ENCODE results near the gene CLDN12. TPM values are rescaled to one million over a fixed set of nuclear protein-coding genes. Genes with fewer than 3 reads are reported as not detected.

CLDN12 gene
- total RNA-seq, 1 experiment from 2014 or later: 38.4 TPM

GRCh38 chr7:90446137-90446899 lies 43.1 kb downstream of the CLDN12 start:
- Mint-ChIP-seq H3K4me3 (ENCODE audit: unreplicated experiment) (no peak overlapping the region), H3K27me3 (ENCODE audit: insufficient read depth, unreplicated experiment) (peaks cover 8% of the 10 kb centered on the region), H3K36me3 (ENCODE audit: insufficient read depth, unreplicated experiment) (no peaks in the 10 kb centered on the region), H3K4me1 (ENCODE audit: low read depth, unreplicated experiment) (no peaks in the 10 kb centered on the region), H3K27ac (ENCODE audit: unreplicated experiment) (no peak overlapping the region), H3K9me3 (ENCODE audit: unreplicated experiment) (no peaks in the 10 kb centered on the region)
- ChIA-PET POLR2A (no interaction called here), CTCF (interaction anchor here (0.7 to 1.5 kb wide), 3 partner anchors 9 to 19 kb away, joined by 3 to 4 read pairs (median 3); no protein-coding TSS in a partner anchor)
- Histone ChIP-seq H3K4me1 (no peaks in the 10 kb centered on the region), H3K27me3 (replicated peaks; ENCODE audit: control insufficient read depth, insufficient read depth, low read length) (no peaks in the 10 kb centered on the region), H3K4me3 (ENCODE audit: low read depth, low read length) (no peak overlapping the region), H3K9me3 (no peaks in the 10 kb centered on the region), H3K36me3 (ENCODE audit: control insufficient read depth, insufficient read depth, low read length) (no peaks in the 10 kb centered on the region)
- intact Hi-C loops (cut with micrococcal nuclease; ENCODE audit: unreplicated experiment): no loop called here
- DNase-seq: no peak
- TF ChIP-seq CTCF (IDR thresholded peaks at IDR 0.05; ENCODE audit: insufficient read depth in 1 of 2, low read depth in 1 of 2, low read length in 1 of 2, severe bottlenecking in 1 of 2, unreplicated experiment in 1 of 2): no peak
- no TSS peak for BruUV-seq (replicated peaks)

- CTCF ChIA-PET: no interaction called here
- intact Hi-C loops (cut with micrococcal nuclease; ENCODE audit: unreplicated experiment): loop anchor here (10.0 kb wide), 1 partner anchor 141 kb away; the partner anchor contains the start of gene CDK14
- POLR2A ChIA-PET: no interaction called here
Observed at GRCh38 chr7:90453259-90453891, 50.1 kb downstream of the CLDN12 start.

More at GRCh38 chr7:90453259-90453891, 50.1 kb downstream of the CLDN12 start:
- peaks cover 8% of the 10 kb centered on the region for H3K27me3 Mint-ChIP-seq (ENCODE audit: insufficient read depth, unreplicated experiment)
- H3K9me3 Mint-ChIP-seq (ENCODE audit: unreplicated experiment): no peaks in the 10 kb centered on the region
- Histone ChIP-seq H3K4me1 (0 out of 2 replicates have a peak, but pooled peaks cover 4% of the 10 kb centered on the region), H3K4me3 (ENCODE audit: low read depth, low read length) (no peak overlapping the region), H3K36me3 (ENCODE audit: control insufficient read depth, insufficient read depth, low read length) (no peaks in the 10 kb centered on the region), H3K9me3 (no peaks in the 10 kb centered on the region), H3K27me3 (replicated peaks; ENCODE audit: control insufficient read depth, insufficient read depth, low read length) (no peaks in the 10 kb centered on the region)
- BruUV-seq (replicated peaks): no TSS peak
- no peak overlapping the region for H3K27ac Mint-ChIP-seq (ENCODE audit: unreplicated experiment)
- TF ChIP-seq CTCF (IDR thresholded peaks at IDR 0.05; ENCODE audit: insufficient read depth in 1 of 2, low read depth in 1 of 2, low read length in 1 of 2, severe bottlenecking in 1 of 2, unreplicated experiment in 1 of 2): no peak
- DNase-seq: no peak
- H3K4me3 Mint-ChIP-seq (ENCODE audit: unreplicated experiment): no peak overlapping the region
- H3K36me3 Mint-ChIP-seq (ENCODE audit: insufficient read depth, unreplicated experiment): no peaks in the 10 kb centered on the region
- peaks cover 8% of the 10 kb centered on the region for H3K4me1 Mint-ChIP-seq (ENCODE audit: low read depth, unreplicated experiment)

Measured in Caco-2 (cell line).